Keratinocyte (primary cell): ENCODE data around the gene EXOC6B. TPM values are rescaled to one million over a fixed set of nuclear protein-coding genes. Genes with fewer than 3 reads are reported as not detected.

Experiments
- DNase-seq: peaks from one replicate; pipeline ENCODE4 v3.0.0-alpha.2; 2011; ENCODE audit warnings: low read depth, missing footprints, low spot score
- FAIRE-seq: peaks from 2 replicates; lab custom pipeline; 2011; peaks lifted over from hg19 to GRCh38; lab: Jason Lieb, UNC
- H2AFZ ChIP-seq: 2 replicates; pipeline ENCODE4 v1.6.0; 2012; ENCODE audit warnings: low read length, control low read depth, inconsistent platforms; ENCODE audit not compliant: control insufficient read depth
- H3K27ac ChIP-seq: 2 replicates; pipeline ENCODE4 v1.5.1; 2011; ENCODE audit warnings: low read length; ENCODE audit not compliant: control insufficient read depth, insufficient read depth
- H3K27me3 ChIP-seq: 3 replicates; pipeline ENCODE4 v1.6.0; 2011; ENCODE audit warnings: low read length; ENCODE audit not compliant: control insufficient read depth, insufficient read depth; ENCODE audit errors: extremely low read depth
- H3K36me3 ChIP-seq, 2 experiments: 2 replicates in 1 of 2; 3 replicates in 1 of 2; pipeline ENCODE4 v1.5.1; 2011; ENCODE audit warnings: low read length in 2 of 2, mild to moderate bottlenecking in 1 of 2; ENCODE audit not compliant: control insufficient read depth in 2 of 2, insufficient read depth in 2 of 2; ENCODE audit errors: extremely low read depth in 1 of 2
- H3K4me1 ChIP-seq: 3 replicates; pipeline ENCODE4 v1.5.1; 2011; ENCODE audit warnings: low read length; ENCODE audit not compliant: control insufficient read depth, insufficient read depth; ENCODE audit errors: extremely low read depth
- H3K4me2 ChIP-seq: 3 replicates; pipeline ENCODE4 v1.6.0; 2011; ENCODE audit warnings: low read depth, low read length; ENCODE audit not compliant: control insufficient read depth, insufficient read depth; ENCODE audit errors: extremely low read depth
- H3K4me3 ChIP-seq, 3 experiments: fragments of 200-600 bp in 1 of 3; sonication (generic) in 1 of 3; 2 replicates in 2 of 3; 3 replicates in 1 of 3; pipeline ENCODE4 v1.5.1; 2011 to 2016; ENCODE audit warnings: low read length in 3 of 3, mild to moderate bottlenecking in 3 of 3, control low read depth in 2 of 3, inconsistent platforms in 1 of 3, low read depth in 1 of 3, mixed read lengths in 1 of 3, mixed run types in 1 of 3, moderate library complexity in 1 of 3; ENCODE audit not compliant: control insufficient read depth in 2 of 3, insufficient read depth in 2 of 3; ENCODE audit errors: extremely low read depth in 1 of 3
- H3K79me2 ChIP-seq: 2 replicates; pipeline ENCODE4 v1.6.0; 2012; ENCODE audit warnings: low read length; ENCODE audit not compliant: control insufficient read depth, insufficient read depth
- H3K9ac ChIP-seq: 3 replicates; pipeline ENCODE4 v1.6.0; 2011; ENCODE audit warnings: low read length; ENCODE audit not compliant: control insufficient read depth, insufficient read depth; ENCODE audit errors: extremely low read depth
- H3K9me1 ChIP-seq: 3 replicates; pipeline ENCODE4 v1.6.0; 2011; ENCODE audit warnings: low read length; ENCODE audit not compliant: control insufficient read depth, insufficient read depth; ENCODE audit errors: extremely low read depth
- H3K9me3 ChIP-seq: 2 replicates; pipeline ENCODE4 v1.5.1; 2012; ENCODE audit warnings: low read depth, low read length; ENCODE audit not compliant: control insufficient read depth
- H4K20me1 ChIP-seq: 3 replicates; pipeline ENCODE4 v1.6.0; 2011; ENCODE audit warnings: low read length; ENCODE audit not compliant: control insufficient read depth, insufficient read depth; ENCODE audit errors: extremely low read depth
- EZH2 ChIP-seq: IDR thresholded peaks from one replicate; pipeline ENCODE4 v1.6.1; 2012; ENCODE audit warnings: inconsistent platforms, mild to moderate bottlenecking, low read length, moderate library complexity
- dilution Hi-C: fragments of 300-500 bp; cut with MboI; formaldehyde crosslinking; loops from one replicate; pipeline ENCODE4 v1.7.0; 2020; ENCODE audit warnings: low sequenced_read_pairs; ENCODE audit not compliant: extremely low pct_ligation_motif_present
- polyA plus RNA-seq, 5 experiments: library from polyadenylated mRNA; depleted of rRNA in 3 of 5; stranded (reverse) in 3 of 5; stranded (forward) in 1 of 5; unstranded in 1 of 5; fragments of >200 nt; gene quantifications; 1 replicate in 1 of 5; 2 replicates in 3 of 5; 3 replicates in 1 of 5; pipeline versions ENCODE4 v1.2.1 to v1.2.3, GENCODE V29; 2011 to 2012; ENCODE audit warnings: missing spikeins in 2 of 5, low read depth in 1 of 5, low replicate concordance in 1 of 5
- TF ChIP-seq, protein P1 (sequence below), 3 experiments: IDR thresholded peaks in 1 of 3; conservative IDR thresholded peaks in 1 of 3; optimal IDR thresholded peaks in 1 of 3; 2 replicates in 2 of 3; 3 replicates in 1 of 3; pipeline versions ENCODE3 to v1.5.1; 2011; ENCODE audit warnings: low read length in 3 of 3, mild to moderate bottlenecking in 3 of 3, moderate library complexity in 2 of 3, control low read depth in 1 of 3, inconsistent platforms in 1 of 3; ENCODE audit not compliant: insufficient read depth in 2 of 3; ENCODE audit errors: extremely low read depth in 1 of 3

Gene EXOC6B
- polyA plus RNA-seq, 1 donor (not counting 4 experiments of a cell fraction or from before 2014, with no cell fraction given): 37.3 TPM

DNA sequence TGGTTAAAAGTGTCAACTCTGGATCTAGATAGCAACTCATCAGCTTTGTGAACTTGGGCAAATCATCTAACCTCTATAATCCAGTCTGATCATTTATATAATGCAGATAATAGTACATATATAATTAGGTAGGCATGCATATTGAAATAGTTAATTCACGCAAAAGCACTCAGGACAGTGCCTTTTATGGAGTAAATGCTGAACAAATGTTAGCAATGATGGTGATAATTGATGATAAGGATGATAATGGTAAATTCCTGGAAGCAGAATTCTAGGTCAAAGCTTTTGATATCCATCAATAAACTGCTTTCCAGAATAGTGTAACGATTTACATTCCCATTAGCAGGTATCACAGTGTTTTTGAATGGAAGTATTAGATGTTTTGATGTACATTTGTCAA is 618.5 kb downstream of the EXOC6B start:
- dilution Hi-C loops: no loop called here
- H3K9ac ChIP-seq: no peak overlapping the region

DNA sequence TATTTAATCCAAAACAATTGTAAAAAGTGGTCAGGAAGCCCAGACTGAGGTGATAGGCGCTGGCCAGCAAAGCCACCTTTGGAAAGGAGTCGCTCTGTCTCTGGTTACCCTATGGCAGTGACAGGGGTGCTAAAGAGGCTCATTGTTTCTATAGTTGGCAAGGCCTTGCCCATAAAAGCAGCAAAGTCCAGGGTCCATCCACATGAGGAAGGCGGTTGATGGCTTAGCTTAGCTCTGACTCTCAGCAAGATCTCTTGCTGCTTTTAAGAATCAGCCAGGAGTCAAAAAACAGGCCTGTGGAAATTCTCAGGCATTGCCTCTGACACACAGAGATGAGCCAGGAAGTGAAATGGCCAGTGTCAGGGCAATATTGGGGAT is 620.3 kb downstream of the EXOC6B start:
- H3K9me1 ChIP-seq: no peaks in the 10 kb centered on the region
- no peak overlapping the region for H3K27ac ChIP-seq
- FAIRE-seq (no peak), DNase-seq (no peak)
- H2AFZ ChIP-seq: no peak overlapping the region
- dilution Hi-C loops: no loop called here
- H3K27me3 ChIP-seq: no peaks in the 10 kb centered on the region
- H3K36me3 ChIP-seq: no peaks in the 10 kb centered on the region
- peaks cover 5% of the 10 kb centered on the region for H4K20me1 ChIP-seq
- no peaks in the 10 kb centered on the region for H3K9me3 ChIP-seq
- TF ChIP-seq, protein P1, sequence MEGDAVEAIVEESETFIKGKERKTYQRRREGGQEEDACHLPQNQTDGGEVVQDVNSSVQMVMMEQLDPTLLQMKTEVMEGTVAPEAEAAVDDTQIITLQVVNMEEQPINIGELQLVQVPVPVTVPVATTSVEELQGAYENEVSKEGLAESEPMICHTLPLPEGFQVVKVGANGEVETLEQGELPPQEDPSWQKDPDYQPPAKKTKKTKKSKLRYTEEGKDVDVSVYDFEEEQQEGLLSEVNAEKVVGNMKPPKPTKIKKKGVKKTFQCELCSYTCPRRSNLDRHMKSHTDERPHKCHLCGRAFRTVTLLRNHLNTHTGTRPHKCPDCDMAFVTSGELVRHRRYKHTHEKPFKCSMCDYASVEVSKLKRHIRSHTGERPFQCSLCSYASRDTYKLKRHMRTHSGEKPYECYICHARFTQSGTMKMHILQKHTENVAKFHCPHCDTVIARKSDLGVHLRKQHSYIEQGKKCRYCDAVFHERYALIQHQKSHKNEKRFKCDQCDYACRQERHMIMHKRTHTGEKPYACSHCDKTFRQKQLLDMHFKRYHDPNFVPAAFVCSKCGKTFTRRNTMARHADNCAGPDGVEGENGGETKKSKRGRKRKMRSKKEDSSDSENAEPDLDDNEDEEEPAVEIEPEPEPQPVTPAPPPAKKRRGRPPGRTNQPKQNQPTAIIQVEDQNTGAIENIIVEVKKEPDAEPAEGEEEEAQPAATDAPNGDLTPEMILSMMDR (optimal IDR thresholded peaks at IDR 0.05 in 1 of 3, IDR thresholded peaks at IDR 0.05 in 1 of 3, conservative IDR thresholded peaks at IDR 0.05 in 1 of 3; ENCODE audit: extremely low read depth in 1 of 3, insufficient read depth in 2 of 3, low read length in 3 of 3): no peak
- no peak for TF ChIP-seq EZH2
- H3K4me1 ChIP-seq: peaks cover 8% of the 10 kb centered on the region
- H3K4me3 ChIP-seq: no peak overlapping the region
- H3K4me2 ChIP-seq: no peak overlapping the region
- H3K9ac ChIP-seq: no peak overlapping the region
- no peaks in the 10 kb centered on the region for H3K79me2 ChIP-seq

More for the DNA sequence above, 618.5 kb downstream of the EXOC6B start:
- no peaks in the 10 kb centered on the region for H3K36me3 ChIP-seq
- H3K27me3 ChIP-seq: no peaks in the 10 kb centered on the region
- H3K79me2 ChIP-seq: no peaks in the 10 kb centered on the region
- no peak overlapping the region for H3K27ac ChIP-seq
- peaks cover 13% of the 10 kb centered on the region for H3K4me1 ChIP-seq
- no peaks in the 10 kb centered on the region for H3K9me1 ChIP-seq
- no peak for FAIRE-seq
- H2AFZ ChIP-seq: no peak overlapping the region
- TF ChIP-seq, protein P1 (optimal IDR thresholded peaks at IDR 0.05 in 1 of 3, IDR thresholded peaks at IDR 0.05 in 1 of 3, conservative IDR thresholded peaks at IDR 0.05 in 1 of 3; ENCODE audit: extremely low read depth in 1 of 3, insufficient read depth in 2 of 3, low read length in 3 of 3): no peak
- no peak for TF ChIP-seq EZH2
- H4K20me1 ChIP-seq: peaks cover 5% of the 10 kb centered on the region
- no peak overlapping the region for H3K4me3 ChIP-seq
- H3K4me2 ChIP-seq: no peak overlapping the region
- DNase-seq: no peak
- H3K9me3 ChIP-seq: no peaks in the 10 kb centered on the region
